T-cell (primary cell): ENCODE data around the gene PUS3. TPM values are rescaled to one million over a fixed set of nuclear protein-coding genes. Genes with fewer than 3 reads are reported as not detected.

Experiments used
- ATAC-seq, 4 experiments: fragments of 200-7000 bp in 3 of 4; fragments of 150-1000 bp in 1 of 4; cut with Tn5 transposase; replicated peaks in 1 of 4; 1 replicate in 3 of 4; 2 replicates in 1 of 4; pipeline ENCODE4 v1.10.0; 2021; ENCODE audit warnings: moderate library complexity in 3 of 4, mild to moderate bottlenecking in 2 of 4, moderate number of reproducible peaks in 1 of 4
- CTCF ChIA-PET, 2 donors: fragments of 300-600 bp; sonication (Branson Sonifier 250); formaldehyde crosslinking; loops; one replicate each; lab custom pipeline; 2022; ENCODE audit warnings: antibody characterized with exemption in 2 of 2; lab: Charles Lee
- POLR2A ChIA-PET, 2 donors: fragments of 300-600 bp; sonication (Branson Sonifier 250); formaldehyde crosslinking; loops; one replicate each; lab custom pipeline; 2022; ENCODE audit warnings: antibody characterized with exemption in 2 of 2; lab: Charles Lee
- DNase-seq, 35 experiments: peaks; one replicate each; pipeline versions ENCODE4 v3.0.0 to v3.0.0-alpha.2; 2013 to 2023
- H3K27ac ChIP-seq: one replicate; pipeline ENCODE4 v1.5.1; 2013; ENCODE audit warnings: low read length
- H3K27me3 ChIP-seq, 2 experiments: replicated peaks in 1 of 2; 1 replicate in 1 of 2; 2 replicates in 1 of 2; pipeline versions ENCODE4 v1.6.1 to v1.7.0; 2013; ENCODE audit warnings: low read length in 1 of 2, mixed read lengths in 1 of 2; ENCODE audit not compliant: control insufficient read depth in 2 of 2, insufficient read depth in 2 of 2; ENCODE audit errors: extremely low read depth in 1 of 2
- H3K36me3 ChIP-seq, 2 donors: 1 replicate in 1 of 2; 2 replicates in 1 of 2; pipeline versions ENCODE4 v1.6.1 to v1.7.0; 2013; ENCODE audit warnings: low read length in 1 of 2; ENCODE audit not compliant: control insufficient read depth in 2 of 2, insufficient read depth in 1 of 2; ENCODE audit errors: extremely low read depth in 1 of 2
- H3K4me1 ChIP-seq, 2 experiments: 1 replicate in 1 of 2; 2 replicates in 1 of 2; pipeline versions ENCODE4 v1.6.1 to v1.7.0; 2013; ENCODE audit warnings: low read length in 2 of 2, mixed read lengths in 1 of 2; ENCODE audit not compliant: insufficient read depth in 2 of 2, control insufficient read depth in 1 of 2; ENCODE audit errors: extremely low read depth in 1 of 2
- H3K4me3 ChIP-seq, 2 donors: 1 replicate in 1 of 2; 2 replicates in 1 of 2; pipeline versions ENCODE4 v1.5.1 to v1.7.0; 2013; ENCODE audit warnings: mild to moderate bottlenecking in 2 of 2, low read length in 1 of 2, moderate library complexity in 1 of 2; ENCODE audit not compliant: control insufficient read depth in 1 of 2; ENCODE audit errors: extremely low read depth in 1 of 2
- H3K9me3 ChIP-seq: 2 replicates; pipeline ENCODE4 v1.7.0; 2013
- H3K27ac Mint-ChIP-seq, 2 donors: one replicate each; pipeline ENCODE4 v1.8.0; 2020 to 2021; ENCODE audit warnings: mild to moderate bottlenecking in 2 of 2, mixed read lengths in 2 of 2
- H3K27me3 Mint-ChIP-seq, 2 donors: one replicate each; pipeline ENCODE4 v1.8.0; 2021 to 2022; ENCODE audit warnings: mixed read lengths in 2 of 2
- H3K36me3 Mint-ChIP-seq: one replicate; pipeline ENCODE4 v1.8.0; 2021; ENCODE audit warnings: mixed read lengths
- H3K4me1 Mint-ChIP-seq, 3 donors: one replicate each; pipeline ENCODE4 v1.8.0; 2020 to 2022; ENCODE audit warnings: mixed read lengths in 3 of 3, mild to moderate bottlenecking in 1 of 3
- H3K4me3 Mint-ChIP-seq, 3 donors: one replicate each; pipeline ENCODE4 v1.8.0; 2020 to 2022; ENCODE audit warnings: mild to moderate bottlenecking in 3 of 3, mixed read lengths in 3 of 3, moderate library complexity in 3 of 3
- H3K9me3 Mint-ChIP-seq, 3 donors: one replicate each; pipeline ENCODE4 v1.8.0; 2020 to 2022; ENCODE audit warnings: mixed read lengths in 3 of 3
- WGBS: methylation state at CpG from one replicate; pipeline ENCODE4 v1.1.5; 2013; ENCODE audit warnings: missing lambda C conversion rate; ENCODE audit not compliant: insufficient coverage; 5-methylcytosine and 5-hydroxymethylcytosine counted together
- total RNA-seq, 35 experiments: library from RNA in 6 of 35; stranded (reverse) in 6 of 35; fragments of 120-200 nt in 1 of 35; gene quantifications; one replicate each; pipeline versions ENCODE4 v1.2.1 to v1.2.4 and lab custom pipeline; 2013 to 2026

Gene PUS3
- total RNA-seq, 5 donors from 2014 or later (not counting 1 experiment from before 2014, with no cell fraction given) = 5.2 to 14.6 (median 11.5) TPM

GRCh38 chr11:125881291-125881690 is 21.7 kb downstream of the PUS3 start:
- no peak for DNase-seq
- ChIA-PET CTCF (interaction anchor here (0.7 kb wide), 2 partner anchors 256 to 395 kb away, joined by 4 to 5 read pairs; partner anchors contain the start of gene CHEK1 (in 1 of the 2)), POLR2A (no interaction called here)

GRCh38 chr11:125874556-125875124 is 28.4 kb downstream of the PUS3 start:
- peak; percentile 55 to 73 (median 64) for ATAC-seq

More at GRCh38 chr11:125881291-125881690, 21.7 kb downstream of the PUS3 start:
- H3K9me3 Mint-ChIP-seq = no peaks in the 10 kb centered on the region
- no peak overlapping the region for H3K4me3 Mint-ChIP-seq
- peaks cover 0 to 2% of the 10 kb centered on the region in 2 donors for H3K27me3 Mint-ChIP-seq
- Histone ChIP-seq H3K27me3 (no peaks in the 10 kb centered on the region), H3K36me3 (no peaks in the 10 kb centered on the region), H3K9me3 (no peaks in the 10 kb centered on the region), H3K4me1 (no peaks in the 10 kb centered on the region), H3K27ac (no peak overlapping the region), H3K4me3 (no peak overlapping the region)
- H3K36me3 Mint-ChIP-seq = no peaks in the 10 kb centered on the region
- H3K27ac Mint-ChIP-seq = no peak overlapping the region
- peaks cover 0 to 2% (median 2%) of the 10 kb centered on the region in 3 donors for H3K4me1 Mint-ChIP-seq
- WGBS = 83% methylated on average over 1 of the region's 1 CpG
- ATAC-seq = no peak

GRCh38 chr11:125873881-125874555 is 29.0 kb downstream of the PUS3 start:
- no peak for DNase-seq
- Mint-ChIP-seq H3K4me1 (peaks cover 0 to 4% (median 0%) of the 10 kb centered on the region in 3 donors), H3K4me3 (no peak overlapping the region), H3K9me3 (no peaks in the 10 kb centered on the region), H3K27me3 (peaks cover 0 to 4% of the 10 kb centered on the region in 2 donors), H3K27ac (no peak overlapping the region), H3K36me3 (no peaks in the 10 kb centered on the region)
- H3K9me3 ChIP-seq = no peaks in the 10 kb centered on the region
- ChIA-PET POLR2A (no interaction called here), CTCF (no interaction called here)
- WGBS = 93% methylated on average over 8 of the region's 20 CpGs
- H3K36me3 ChIP-seq = no peaks in the 10 kb centered on the region
- no peak for ATAC-seq
- H3K4me3 ChIP-seq = no peak overlapping the region
- no peaks in the 10 kb centered on the region for H3K4me1 ChIP-seq
- peaks cover 0 to 9% of the 10 kb centered on the region in 2 experiments for H3K27me3 ChIP-seq
- no peak overlapping the region for H3K27ac ChIP-seq

More at GRCh38 chr11:125874556-125875124, 28.4 kb downstream of the PUS3 start:
- Mint-ChIP-seq H3K4me1 (peaks cover 0 to 4% (median 0%) of the 10 kb centered on the region in 3 donors), H3K4me3 (no peak overlapping the region), H3K9me3 (no peaks in the 10 kb centered on the region), H3K36me3 (no peaks in the 10 kb centered on the region), H3K27me3 (peaks cover 0 to 2% of the 10 kb centered on the region in 2 donors), H3K27ac (no peak overlapping the region)
- Histone ChIP-seq H3K4me1 (no peaks in the 10 kb centered on the region), H3K27me3 (peaks cover 0 to 9% of the 10 kb centered on the region in 2 experiments), H3K27ac (no peak overlapping the region), H3K36me3 (no peaks in the 10 kb centered on the region), H3K9me3 (no peaks in the 10 kb centered on the region), H3K4me3 (no peak overlapping the region)
- 8% methylated on average over 6 of the region's 8 CpGs for WGBS
- POLR2A ChIA-PET = no interaction called here
- CTCF ChIA-PET = no interaction called here
- peak in 18 of 35 experiments; percentile 4 to 66 (median 20) for DNase-seq

DNA sequence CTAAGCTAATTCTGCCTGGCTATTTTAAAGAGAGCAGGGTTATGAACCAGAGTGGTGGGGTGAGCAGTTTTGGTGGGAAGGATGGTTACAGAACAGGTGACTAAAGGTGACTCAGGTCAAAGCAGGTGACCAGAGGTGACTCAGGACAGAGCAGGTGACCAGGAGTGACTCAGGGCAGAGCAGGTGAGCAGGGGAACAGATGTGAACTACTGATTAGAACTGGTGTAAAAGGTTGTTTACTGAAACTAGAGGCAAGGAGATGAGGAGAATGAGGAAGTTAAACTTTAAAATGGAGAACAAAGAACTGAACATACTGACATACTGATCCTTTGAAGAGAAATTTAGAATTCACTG is 30.9 kb downstream of the PUS3 start:
- Mint-ChIP-seq H3K36me3 (no peaks in the 10 kb centered on the region), H3K4me1 (peaks cover 0 to 4% (median 0%) of the 10 kb centered on the region in 3 donors), H3K27me3 (peaks cover 0 to 2% of the 10 kb centered on the region in 2 donors), H3K4me3 (no peak overlapping the region), H3K27ac (no peak overlapping the region), H3K9me3 (no peaks in the 10 kb centered on the region)
- Histone ChIP-seq H3K36me3 (no peaks in the 10 kb centered on the region), H3K27ac (no peak overlapping the region), H3K4me3 (no peak overlapping the region), H3K27me3 (peaks cover 0 to 9% of the 10 kb centered on the region in 2 experiments), H3K4me1 (no peaks in the 10 kb centered on the region), H3K9me3 (no peaks in the 10 kb centered on the region)
- DNase-seq (no peak), ATAC-seq (no peak)
- CTCF ChIA-PET = no interaction called here
- POLR2A ChIA-PET = no interaction called here

- Histone ChIP-seq H3K9me3 (no peaks in the 10 kb centered on the region), H3K36me3 (no peaks in the 10 kb centered on the region), H3K4me3 (no peak overlapping the region), H3K4me1 (no peaks in the 10 kb centered on the region), H3K27ac (no peak overlapping the region), H3K27me3 (peaks cover 0 to 9% of the 10 kb centered on the region in 2 experiments)
- Mint-ChIP-seq H3K9me3 (no peaks in the 10 kb centered on the region), H3K36me3 (no peaks in the 10 kb centered on the region), H3K27ac (no peak overlapping the region), H3K4me3 (no peak overlapping the region), H3K27me3 (peaks cover 0 to 2% of the 10 kb centered on the region in 2 donors), H3K4me1 (peaks cover 0 to 4% (median 0%) of the 10 kb centered on the region in 3 donors)
- POLR2A ChIA-PET = no interaction called here
- CTCF ChIA-PET = no interaction called here
- no peak for ATAC-seq
- WGBS = 79% methylated on average over 6 of the region's 10 CpGs
- peak in 10 of 35 experiments; percentile 4 to 41 (median 8) for DNase-seq
These were observed 31.4 kb downstream of the PUS3 start for GRCh38 chr11:125871391-125872137.

DNA sequence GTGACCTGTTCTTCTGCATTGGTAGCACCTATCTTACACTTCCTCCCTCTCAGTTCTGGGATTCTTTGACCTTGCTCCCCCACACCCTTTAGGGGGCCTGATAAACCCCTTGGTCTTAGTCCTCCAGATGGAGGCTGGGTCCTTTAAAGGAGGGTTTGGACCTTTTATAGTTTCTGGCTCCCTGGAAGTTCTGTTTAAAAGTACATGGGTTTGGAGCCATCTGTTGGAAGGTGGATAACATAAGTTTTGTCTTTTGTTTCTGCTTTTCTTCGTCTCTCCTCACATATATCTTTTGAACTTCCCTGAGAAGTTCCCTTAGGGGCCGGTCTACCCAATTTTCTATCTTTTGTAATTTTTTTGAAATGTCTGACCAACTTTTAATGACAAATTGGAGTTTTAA is 33.5 kb downstream of the PUS3 start:
- Histone ChIP-seq H3K4me1 (no peaks in the 10 kb centered on the region), H3K9me3 (no peaks in the 10 kb centered on the region), H3K4me3 (no peak overlapping the region), H3K36me3 (no peaks in the 10 kb centered on the region), H3K27ac (no peak overlapping the region), H3K27me3 (peaks cover 0 to 9% of the 10 kb centered on the region in 2 experiments)
- H3K27me3 Mint-ChIP-seq = peaks cover 2 to 3% of the 10 kb centered on the region in 2 donors
- H3K4me1 Mint-ChIP-seq = peaks cover 0 to 2% (median 0%) of the 10 kb centered on the region in 3 donors
- H3K4me3 Mint-ChIP-seq = no peak overlapping the region
- ChIA-PET CTCF (no interaction called here), POLR2A (no interaction called here)
- no peak overlapping the region for H3K27ac Mint-ChIP-seq
- H3K9me3 Mint-ChIP-seq = no peaks in the 10 kb centered on the region
- no peaks in the 10 kb centered on the region for H3K36me3 Mint-ChIP-seq
- ATAC-seq (no peak), DNase-seq (no peak)
- WGBS = no CpG with 5 or more reads among the region's 2 CpGs
